ENCODE measurements around the gene RARB.

The RARB gene

GRCh38 chr3:25556447-25556846, 128.4 kb downstream of the RARB start:
- no peak for DNase-seq

DNA sequence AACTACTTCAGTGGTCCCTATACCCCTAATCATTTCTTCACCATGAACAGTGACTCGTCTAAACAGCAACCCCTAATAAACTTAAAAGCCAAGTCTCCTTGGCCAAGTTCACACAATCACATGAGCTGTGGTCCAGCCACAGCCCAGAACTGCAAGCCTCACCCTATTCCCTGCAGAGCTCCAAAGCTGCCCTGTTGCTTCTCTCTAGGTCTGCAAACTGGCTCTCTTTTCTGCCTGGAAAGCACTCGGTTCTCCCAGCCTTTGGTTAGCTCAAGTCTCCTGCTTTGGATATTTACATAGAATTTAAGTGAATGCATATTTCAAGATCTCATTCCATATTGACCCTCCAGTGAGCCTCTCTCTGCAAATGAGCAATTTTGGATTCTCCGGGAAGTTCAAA, 129.6 kb downstream of the RARB start:
- DNase-seq, result no peak

DNA sequence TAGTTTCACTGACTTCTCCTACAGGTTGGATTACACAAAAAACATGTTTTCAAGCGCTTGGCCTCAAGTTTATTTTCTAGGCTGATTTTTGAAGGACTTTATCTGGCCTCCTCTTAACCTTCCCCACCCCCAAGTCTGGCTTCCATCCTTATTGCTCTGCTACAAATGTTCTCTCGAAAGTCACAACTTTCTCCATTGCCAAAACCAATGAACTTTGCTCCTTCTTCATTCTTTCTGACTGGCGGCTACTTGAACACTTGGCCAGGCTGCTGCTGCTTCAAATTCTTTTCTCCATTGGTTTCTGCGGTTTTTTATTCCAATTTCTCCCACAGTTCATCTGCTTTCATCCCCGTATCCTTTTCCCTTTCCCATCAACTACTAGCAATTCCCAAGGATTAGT, 130.1 kb downstream of the RARB start:
- no peak for DNase-seq

GRCh38 chr3:25558796-25559195, 130.7 kb downstream of the RARB start:
- DNase-seq, result no peak

- DNase-seq, result no peak
These were observed 135.5 kb downstream of the RARB start for GRCh38 chr3:25563601-25564000.

DNA sequence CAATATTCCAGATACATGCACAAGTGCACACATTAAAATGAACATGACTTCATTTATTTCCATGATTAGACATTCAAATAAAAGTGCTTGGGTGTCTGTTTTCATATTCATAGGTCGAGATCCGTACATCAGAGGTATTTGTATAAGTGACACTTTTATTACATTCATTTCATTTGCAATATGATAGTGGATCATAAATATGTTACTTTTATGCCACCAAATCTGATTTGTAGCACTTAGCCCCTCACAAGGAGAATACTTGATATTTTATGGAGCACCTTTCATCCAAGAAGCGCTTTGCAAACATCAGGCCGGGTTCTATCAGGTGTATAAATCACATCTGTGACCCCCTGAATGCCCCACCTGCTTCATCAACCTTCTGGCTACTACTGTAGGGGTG, 136.0 kb downstream of the RARB start:
- no peak for DNase-seq

DNA sequence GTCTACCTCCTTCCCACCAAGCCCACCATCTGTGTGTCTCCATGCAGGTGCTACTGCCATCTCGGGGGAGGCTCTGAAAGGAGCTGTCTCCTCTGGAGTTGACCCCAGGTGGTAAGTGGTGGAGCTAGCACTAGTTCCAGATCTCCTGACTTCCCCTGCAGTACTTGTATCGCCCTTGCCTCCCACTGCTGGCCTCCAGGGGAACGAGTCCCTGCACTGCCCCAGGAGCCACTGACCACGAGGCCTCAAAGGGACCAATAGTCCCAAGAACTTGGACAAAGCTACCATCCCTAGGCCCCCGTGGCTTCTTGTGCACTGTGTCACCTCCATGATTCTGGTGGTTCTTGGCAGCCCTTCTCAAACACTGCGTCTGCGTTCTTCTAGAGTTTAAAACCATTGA, 137.7 kb downstream of the RARB start:
- no peak for DNase-seq

DNA sequence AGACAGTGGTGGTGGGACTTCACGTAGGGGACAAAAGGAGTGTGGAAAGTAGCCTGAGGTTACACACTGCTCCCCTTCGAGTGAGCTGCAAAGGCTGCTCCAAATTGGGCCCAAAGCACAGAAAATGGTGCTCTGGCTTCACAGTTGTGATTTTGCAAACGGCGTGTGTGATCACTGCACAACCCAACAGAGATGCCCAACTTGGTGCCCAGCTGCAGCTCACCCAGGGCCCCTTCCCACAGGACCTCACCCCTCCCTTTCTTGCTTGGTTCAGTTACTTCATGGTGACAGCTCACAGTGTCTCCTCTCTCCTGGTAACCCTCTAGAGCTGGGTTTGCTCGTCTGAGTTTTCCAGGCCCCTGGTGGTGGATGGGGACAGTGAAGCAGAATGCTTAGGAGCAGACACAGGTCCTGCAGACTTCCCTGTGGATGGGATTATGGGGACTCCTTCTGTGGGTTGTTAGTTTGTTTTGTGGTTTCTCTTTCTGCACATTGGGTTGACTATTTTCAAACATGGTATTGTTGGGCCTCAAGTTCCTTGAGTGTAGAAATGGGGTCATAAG, 138.4 kb downstream of the RARB start:
- DNase-seq, result no peak

DNA sequence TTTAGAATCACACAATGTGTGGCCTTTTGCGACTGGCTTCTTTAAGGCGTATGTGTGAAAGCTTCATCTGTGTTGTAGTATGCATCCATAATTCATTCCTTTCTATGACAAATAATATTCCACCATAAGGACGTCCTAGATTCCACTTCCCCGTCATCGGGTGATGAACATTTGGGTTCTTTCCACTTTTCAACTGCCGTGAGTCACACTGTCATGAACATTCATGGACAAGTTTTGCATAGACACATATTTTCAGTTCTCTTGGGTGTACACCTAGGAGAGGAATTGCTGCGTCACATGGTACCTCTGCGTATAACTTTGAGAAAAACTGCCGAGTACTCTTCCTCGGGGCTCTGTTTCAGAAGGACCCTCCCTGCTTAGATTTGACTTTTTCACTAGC, 139.3 kb downstream of the RARB start:
- DNase-seq, result no peak

DNA sequence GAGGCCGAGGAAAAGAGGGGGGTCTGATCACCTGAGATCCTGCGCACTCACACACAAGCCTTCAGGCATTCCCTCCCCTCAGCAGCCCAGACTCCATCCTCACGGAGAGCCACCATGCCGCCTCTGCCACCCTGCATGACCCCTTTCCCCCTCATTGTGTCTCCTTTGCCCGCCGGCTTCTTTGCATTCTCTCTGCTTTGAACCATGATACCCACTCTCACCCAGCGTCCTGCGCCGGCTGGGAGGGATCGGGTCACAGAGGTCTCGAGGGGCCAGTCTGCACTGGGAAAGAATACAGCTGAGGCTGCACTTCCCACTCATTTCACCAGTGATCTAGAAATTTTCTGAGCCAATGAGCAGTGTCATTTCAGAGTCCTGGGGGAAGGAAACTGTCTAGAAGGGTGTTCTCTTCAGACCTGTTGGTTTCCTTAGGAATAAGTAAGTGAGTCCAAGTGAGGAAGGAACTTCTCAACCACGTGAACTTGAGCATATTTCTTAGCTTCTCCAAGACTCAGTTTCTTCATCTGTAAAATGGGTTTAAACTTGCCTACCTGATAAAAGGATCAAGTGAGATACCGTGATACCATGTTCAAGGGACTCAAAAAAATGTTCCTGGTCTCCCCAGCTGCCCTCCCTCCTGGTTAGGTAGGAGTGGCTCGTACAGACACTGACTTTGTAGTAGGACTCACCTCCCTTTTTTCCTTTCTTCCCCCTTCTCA, 139.9 kb downstream of the RARB start:
- DNase-seq, result no peak

DNA sequence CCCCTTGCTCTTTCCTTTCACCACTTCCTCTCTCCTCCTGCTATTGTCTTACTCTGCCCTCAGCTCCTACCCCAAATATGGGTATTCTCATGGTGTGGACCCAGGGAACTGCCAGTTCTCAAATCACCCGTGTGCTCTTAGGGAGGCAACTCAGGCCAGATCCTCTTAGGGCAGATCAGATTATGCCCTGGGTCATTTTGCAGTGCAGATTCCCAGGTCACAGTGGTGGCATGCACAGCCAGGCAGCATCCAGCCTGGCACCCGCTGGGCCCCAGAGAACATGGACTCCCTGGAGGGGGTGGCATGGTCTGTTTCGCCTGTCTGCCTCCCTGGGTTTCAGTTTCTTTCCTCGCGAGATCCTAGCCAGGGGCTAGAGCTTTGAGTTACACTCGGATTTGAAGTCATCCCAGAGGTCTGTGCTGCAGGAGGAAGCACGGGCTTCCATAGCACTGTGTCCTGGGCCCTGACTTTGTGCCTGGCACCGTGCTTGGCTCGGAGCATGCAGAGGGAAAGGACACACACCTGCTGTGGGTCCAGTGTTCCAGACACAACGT, 140.5 kb downstream of the RARB start:
- no peak for DNase-seq

GRCh38 chr3:25571285-25571684, 143.2 kb downstream of the RARB start:
- DNase-seq, result no peak

- no peak for DNase-seq
These were observed 144.3 kb downstream of the RARB start for GRCh38 chr3:25572336-25572735.

- no peak for DNase-seq
These were observed 144.9 kb downstream of the RARB start for GRCh38 chr3:25572919-25573385.

DNA sequence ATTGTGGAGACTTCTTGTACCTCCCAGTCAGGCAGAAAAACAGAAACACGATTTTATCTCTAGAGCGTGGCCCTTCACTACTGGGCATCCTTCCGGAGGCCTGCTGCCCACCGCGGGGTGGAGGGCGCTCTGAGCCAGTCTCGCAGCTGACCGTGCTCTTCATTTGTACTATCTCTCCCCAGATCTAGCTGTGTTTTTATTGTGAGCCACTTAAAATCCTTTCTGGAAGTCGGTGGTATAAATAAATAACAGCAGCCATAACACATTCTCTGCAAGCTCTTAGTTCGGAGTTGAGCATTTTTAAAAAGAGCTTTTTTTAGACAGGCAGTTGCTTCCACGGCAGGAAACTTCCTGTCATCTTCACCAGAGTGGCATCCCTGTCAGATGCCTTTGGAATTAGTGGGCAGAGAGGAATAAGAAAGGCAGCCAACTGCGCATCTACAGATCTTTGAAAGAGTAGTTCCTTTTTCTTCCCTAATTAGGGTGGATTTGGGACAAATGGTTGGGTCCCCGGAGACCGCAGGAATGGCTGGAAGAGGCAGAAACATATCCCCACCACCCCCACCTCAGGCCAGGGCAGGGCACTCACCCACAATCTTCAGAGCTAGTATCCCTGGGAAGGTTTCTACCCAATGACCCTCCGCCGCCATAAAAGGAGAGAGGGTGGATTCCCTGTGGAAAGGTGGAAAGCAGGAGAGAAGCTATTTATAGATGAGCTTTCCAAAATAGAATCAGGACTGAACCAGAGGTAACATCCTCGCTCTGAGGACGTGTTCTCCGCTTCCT, 145.5 kb downstream of the RARB start:
- no peak for DNase-seq

DNA sequence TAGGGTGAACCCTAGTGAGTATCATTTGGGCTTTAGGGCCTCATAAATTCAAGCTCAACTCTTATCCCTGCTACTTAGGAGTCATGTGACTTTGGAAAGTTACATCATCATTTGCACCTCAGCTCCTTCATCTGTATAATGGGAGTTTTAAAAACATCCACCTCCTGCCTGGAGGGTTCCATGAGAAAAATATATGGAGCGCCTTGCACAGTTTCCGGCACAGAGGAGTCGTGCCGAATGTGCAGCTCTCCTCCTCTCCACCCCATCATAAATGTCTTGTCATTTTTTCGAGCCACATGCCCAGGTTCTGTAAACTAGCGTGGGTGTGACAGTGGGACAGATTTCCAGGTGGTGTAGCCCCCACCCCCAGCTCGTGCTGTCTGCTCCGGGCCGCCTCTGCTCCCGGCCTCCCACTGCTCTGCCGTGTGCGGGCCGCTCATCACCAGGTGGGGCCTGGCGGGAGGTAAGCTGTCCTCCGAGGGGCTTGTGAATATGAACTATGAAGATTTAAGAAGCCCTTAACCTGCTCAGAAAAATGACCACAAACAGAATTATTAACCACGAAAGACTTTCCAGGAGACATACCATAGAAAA, 146.2 kb downstream of the RARB start:
- DNase-seq, result no peak

GRCh38 chr3:25575001-25575400, 146.9 kb downstream of the RARB start:
- no peak for DNase-seq

GRCh38 chr3:25576146-25576545, 148.1 kb downstream of the RARB start:
- no peak for DNase-seq

DNA sequence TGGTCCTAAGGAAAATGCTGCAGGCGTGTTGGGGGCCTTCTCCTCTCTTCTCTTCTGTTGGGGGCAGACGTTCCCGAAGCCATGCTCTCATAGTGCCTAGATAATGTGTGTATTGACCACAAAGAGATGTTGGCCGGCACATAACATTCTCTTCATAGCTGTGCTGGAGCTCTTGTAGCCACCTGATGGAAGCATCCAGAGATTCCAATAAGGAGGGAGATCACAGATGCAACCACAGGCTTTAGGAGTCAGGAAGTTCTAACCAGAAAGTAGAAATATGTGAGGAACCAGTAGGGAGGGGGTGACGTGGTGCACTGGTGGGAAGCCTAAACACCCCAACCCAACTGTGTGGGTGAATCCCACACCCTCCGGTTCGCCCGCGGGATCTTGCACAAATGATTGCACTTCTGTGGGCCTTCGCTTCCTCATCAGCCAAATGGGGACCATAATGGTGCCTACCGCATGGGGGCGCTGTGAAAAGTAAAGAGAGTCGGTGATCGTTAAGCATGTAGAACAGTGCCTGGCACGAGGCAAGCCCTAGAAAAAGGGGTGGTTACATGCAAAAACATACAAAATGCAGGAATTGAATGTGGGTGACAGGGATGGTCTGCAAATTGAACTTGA, 148.9 kb downstream of the RARB start:
- no peak for DNase-seq

DNA sequence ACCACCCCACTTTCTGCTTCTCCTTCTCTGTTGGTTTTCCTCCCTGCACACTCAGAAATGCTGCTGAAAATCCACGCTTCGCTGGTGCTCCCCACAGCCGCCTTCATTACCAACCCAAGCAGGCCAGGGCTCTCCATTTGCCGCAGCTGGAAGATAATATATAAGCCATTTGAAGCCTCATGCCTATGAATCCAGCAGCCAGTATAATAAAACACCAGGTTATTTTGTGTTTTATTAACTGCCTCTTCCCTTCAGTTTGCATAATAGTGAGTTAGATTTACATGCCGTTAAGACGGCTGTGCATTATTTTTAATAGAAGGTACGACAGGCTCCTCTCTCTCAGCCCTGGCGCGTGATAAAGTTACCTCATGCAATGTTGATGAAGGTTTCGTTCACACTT, 150.0 kb downstream of the RARB start:
- no peak for DNase-seq

DNA sequence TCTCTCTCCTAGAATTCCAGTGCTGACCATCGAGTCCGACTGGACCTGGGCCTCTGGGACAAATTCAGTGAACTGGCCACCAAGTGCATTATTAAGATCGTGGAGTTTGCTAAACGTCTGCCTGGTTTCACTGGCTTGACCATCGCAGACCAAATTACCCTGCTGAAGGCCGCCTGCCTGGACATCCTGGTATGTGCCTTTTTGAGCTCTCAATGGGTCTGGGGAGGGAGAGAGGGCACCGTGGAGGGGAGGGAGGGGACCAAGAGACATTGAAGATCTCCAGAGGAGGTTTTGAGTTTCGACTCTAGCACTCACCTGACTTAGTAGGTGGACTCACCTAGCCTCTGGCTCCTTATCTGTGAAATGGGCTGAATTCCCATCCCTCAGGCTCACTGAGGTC, 152.5 kb downstream of the RARB start:
- DNase-seq, result no peak

GRCh38 chr3:25581335-25581734, 153.3 kb downstream of the RARB start:
- no peak for DNase-seq

- no peak for DNase-seq
These were observed 153.8 kb downstream of the RARB start for GRCh38 chr3:25581823-25582222.

Measured in DMS 273 treated with DMSO at 0.1 percent for 48 hours (cell line).